Measurements from ENCODE around the gene ZNF322.

ZNF322 gene

GRCh38 chr6:26613201-26613600, 46.3 kb downstream of the ZNF322 start:
- DNase-seq: no peak

- no peak for DNase-seq
Observed at GRCh38 chr6:26611599-26611998, 47.9 kb downstream of the ZNF322 start.

- no peak for DNase-seq
Observed at GRCh38 chr6:26609463-26609862, 50.1 kb downstream of the ZNF322 start.

- peak; percentile 75 for DNase-seq
Observed at GRCh38 chr6:26607434-26608230, 51.9 kb downstream of the ZNF322 start.

- DNase-seq: no peak
Observed at GRCh38 chr6:26604797-26605196, 54.7 kb downstream of the ZNF322 start.

- no peak for DNase-seq
Observed at GRCh38 chr6:26604026-26604425, 55.5 kb downstream of the ZNF322 start.

GRCh38 chr6:26602262-26602661, 57.3 kb downstream of the ZNF322 start:
- no peak for DNase-seq

GRCh38 chr6:26600759-26601158, 58.8 kb downstream of the ZNF322 start:
- no peak for DNase-seq

GRCh38 chr6:26599591-26599990, 60.0 kb downstream of the ZNF322 start:
- no peak for DNase-seq

- no peak for DNase-seq
Observed at GRCh38 chr6:26599134-26599533, 60.4 kb downstream of the ZNF322 start.

GRCh38 chr6:26598267-26598666, 61.3 kb downstream of the ZNF322 start:
- no peak for DNase-seq

- no peak for DNase-seq
Observed at GRCh38 chr6:26597821-26598220, 61.7 kb downstream of the ZNF322 start.

- DNase-seq: no peak
Observed at GRCh38 chr6:26597389-26597766, 62.2 kb downstream of the ZNF322 start.

GRCh38 chr6:26596579-26597388, 62.8 kb downstream of the ZNF322 start, which contains the start of gene ABT1:
Gene ABT1 (plus strand): TSS chr6:26596953. CDS start chr6:26596983, 30 bp downstream.
- peak; percentile 99 for DNase-seq

- DNase-seq: peak; percentile 96
Observed at GRCh38 chr6:26595669-26596269, 63.8 kb downstream of the ZNF322 start.

GRCh38 chr6:26594730-26595632, 64.6 kb downstream of the ZNF322 start:
- no peak for DNase-seq

GRCh38 chr6:26594131-26594498, 65.4 kb downstream of the ZNF322 start:
- no peak for DNase-seq

- DNase-seq: no peak
Observed at GRCh38 chr6:26593278-26594130, 66.0 kb downstream of the ZNF322 start.

- no peak for DNase-seq
Observed at GRCh38 chr6:26592649-26593048, 66.9 kb downstream of the ZNF322 start.

GRCh38 chr6:26588965-26589364, 70.6 kb downstream of the ZNF322 start:
- DNase-seq: no peak

Data from activated effector memory CD4-positive, alpha-beta T cell treated with anti-CD3 and anti-CD28 coated beads, Interleukin-2, amount 50 U/mL, for 16 hours (primary cell).